Erythroblast (primary cell): ENCODE data around the gene TNRC6B.

Experiments
- GATA1 ChIP-seq: IDR thresholded peaks from 2 replicates; pipeline ENCODE4 v1.6.1; 2011; ENCODE audit warnings: low read depth, mild to moderate bottlenecking, control low read depth, low read length, moderate library complexity
- POLR2A ChIP-seq: IDR thresholded peaks from 2 replicates; pipeline ENCODE4 v1.6.1; 2011; ENCODE audit warnings: mild to moderate bottlenecking, low read length

DNA sequence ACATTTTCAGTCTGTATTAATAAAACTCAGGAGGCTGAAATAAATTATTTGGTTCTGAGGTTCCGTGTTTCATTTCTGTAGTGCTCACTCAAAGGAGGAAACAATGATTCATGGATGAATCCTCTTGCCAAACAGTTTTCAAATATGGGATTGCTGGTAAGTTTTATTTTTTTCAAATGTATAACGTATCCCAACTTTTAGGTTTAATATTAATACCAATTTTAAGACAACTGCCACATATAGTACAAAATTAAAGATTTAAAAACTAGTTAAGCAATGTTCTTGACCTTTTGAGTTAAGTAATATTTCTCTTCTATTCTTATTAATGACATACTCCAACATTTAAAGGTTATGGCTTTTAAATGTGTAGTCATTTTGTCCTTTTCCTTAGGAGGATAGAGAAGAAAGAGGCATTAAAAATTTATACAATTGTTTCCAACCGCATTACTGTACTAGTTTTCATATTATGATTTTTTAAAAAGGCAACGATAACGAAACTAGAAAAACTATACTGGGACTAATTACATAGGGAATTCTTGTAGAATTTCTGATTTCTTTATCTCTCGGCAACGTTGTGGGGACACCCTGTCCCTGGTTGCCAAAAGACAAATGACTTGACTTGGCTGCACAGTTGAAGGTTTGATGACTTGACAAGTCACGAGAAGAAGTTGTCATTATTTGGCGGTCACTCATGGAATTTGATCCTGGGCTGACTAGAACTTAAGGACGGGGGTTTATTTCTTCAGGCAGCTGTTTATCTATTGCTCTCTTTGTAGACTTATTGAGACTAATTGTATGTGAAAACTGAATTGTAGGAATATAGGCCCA lies 99.5 kb downstream of the TNRC6B start:
- TF ChIP-seq POLR2A (no peak), GATA1 (no peak)
